H1 (cell line): Measurements from ENCODE around the gene BRCA2. TPM values are rescaled to one million over a fixed set of nuclear protein-coding genes. Genes with fewer than 3 reads are reported as not detected.

Source experiments
- polyA plus RNA-seq, 7 experiments: library from polyadenylated mRNA; depleted of rRNA in 3 of 7; stranded (reverse) in 5 of 7; unstranded in 2 of 7; fragments of >200 nt in 5 of 7; fragments of 200-250 nt in 2 of 7; gene quantifications; 1 replicate in 5 of 7; 2 replicates in 1 of 7; 4 replicates in 1 of 7; pipeline versions ENCODE4 v1.2.1 to v1.2.3, GENCODE V29; 2011 to 2013; ENCODE audit warnings: missing spikeins in 2 of 7, mixed read lengths in 2 of 7
- total RNA-seq: library from RNA; stranded (reverse); fragmentation: NEBNext Ultra II Directional; extraction: Animal tissue kit (Norgen Biotek cat#: 25700); gene quantifications from 2 replicates; pipeline ENCODE4 v1.2.1, GENCODE V29; 2021
- TF ChIP-seq, protein P1 (sequence below): IDR thresholded peaks from 2 replicates; pipeline ENCODE4 v1.6.1; 2012; ENCODE audit warnings: low read length, inconsistent platforms
- TF ChIP-seq, protein P2 (sequence below): IDR thresholded peaks from 2 replicates; pipeline ENCODE4 v1.6.1; 2011; ENCODE audit warnings: low read depth, mild to moderate bottlenecking, low read length; ENCODE audit not compliant: insufficient read depth

BRCA2 gene
- total and polyA plus RNA-seq, 2 of the 8 experiments (the other 6 are each of a cell fraction or from before 2014, with no cell fraction given) = 4.2 to 24.9 TPM

DNA sequence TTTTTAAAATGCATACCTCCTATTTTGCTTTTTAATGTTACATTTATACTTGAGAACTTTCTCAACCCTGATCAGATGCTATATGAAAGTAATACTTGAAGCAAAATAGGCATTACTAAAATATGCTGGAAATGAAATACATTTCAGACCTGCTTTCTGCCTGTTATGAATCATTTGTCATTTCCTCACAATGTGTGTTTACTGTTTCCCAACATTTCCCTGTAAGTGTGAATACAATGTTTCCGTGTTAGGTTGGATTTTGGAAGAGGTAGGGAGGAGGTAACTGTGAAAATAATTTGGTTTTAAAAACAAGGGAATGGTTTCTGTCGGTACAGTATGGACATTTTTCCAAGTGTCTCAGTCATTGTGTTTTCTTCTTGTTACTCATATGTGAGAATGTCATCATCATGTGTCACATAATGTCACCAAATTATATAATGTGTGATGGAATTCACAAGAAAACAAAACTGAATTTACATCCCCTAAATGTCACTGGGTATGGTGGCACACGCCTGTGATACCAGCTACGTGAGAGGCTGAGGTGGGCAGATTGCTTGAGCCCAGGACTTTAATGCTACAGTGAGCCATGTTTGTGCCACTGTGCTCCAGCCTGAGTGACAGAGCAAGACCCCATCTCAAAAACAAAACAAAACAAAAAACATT, 43.2 kb upstream of the BRCA2 start (continued):
- TF ChIP-seq, protein P1, sequence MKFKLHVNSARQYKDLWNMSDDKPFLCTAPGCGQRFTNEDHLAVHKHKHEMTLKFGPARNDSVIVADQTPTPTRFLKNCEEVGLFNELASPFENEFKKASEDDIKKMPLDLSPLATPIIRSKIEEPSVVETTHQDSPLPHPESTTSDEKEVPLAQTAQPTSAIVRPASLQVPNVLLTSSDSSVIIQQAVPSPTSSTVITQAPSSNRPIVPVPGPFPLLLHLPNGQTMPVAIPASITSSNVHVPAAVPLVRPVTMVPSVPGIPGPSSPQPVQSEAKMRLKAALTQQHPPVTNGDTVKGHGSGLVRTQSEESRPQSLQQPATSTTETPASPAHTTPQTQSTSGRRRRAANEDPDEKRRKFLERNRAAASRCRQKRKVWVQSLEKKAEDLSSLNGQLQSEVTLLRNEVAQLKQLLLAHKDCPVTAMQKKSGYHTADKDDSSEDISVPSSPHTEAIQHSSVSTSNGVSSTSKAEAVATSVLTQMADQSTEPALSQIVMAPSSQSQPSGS = no peak
- TF ChIP-seq, protein P2, sequence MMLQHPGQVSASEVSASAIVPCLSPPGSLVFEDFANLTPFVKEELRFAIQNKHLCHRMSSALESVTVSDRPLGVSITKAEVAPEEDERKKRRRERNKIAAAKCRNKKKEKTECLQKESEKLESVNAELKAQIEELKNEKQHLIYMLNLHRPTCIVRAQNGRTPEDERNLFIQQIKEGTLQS = no peak
